Activated T-helper 1 cell treated with anti-CD3 and anti-CD28 coated beads, Interleukin-2, amount 50 U/mL, for 16 hours (primary cell): ENCODE results near the gene TMEM203.

Source experiments
- DNase-seq, 2 donors: peaks; one replicate each; pipeline ENCODE4 v3.0.0-alpha.2; 2020; ENCODE audit warnings: low read depth in 1 of 2, low spot score in 1 of 2

The TMEM203 gene

GRCh38 chr9:137219757-137220316 is 14.4 kb upstream of the TMEM203 start:
- no peak for DNase-seq

GRCh38 chr9:137218754-137219271 is 13.4 kb upstream of the TMEM203 start:
- no peak for DNase-seq

- no peak for DNase-seq
Measured at GRCh38 chr9:137218212-137218753, 12.8 kb upstream of the TMEM203 start.

GRCh38 chr9:137217276-137218211 is 12.1 kb upstream of the TMEM203 start:
- no peak for DNase-seq

GRCh38 chr9:137216188-137216965 is 10.9 kb upstream of the TMEM203 start:
- DNase-seq: no peak

- no peak for DNase-seq
Measured at GRCh38 chr9:137215196-137215986, 9.9 kb upstream of the TMEM203 start.

- no peak for DNase-seq
Measured at GRCh38 chr9:137214620-137215019, 9.2 kb upstream of the TMEM203 start.

GRCh38 chr9:137213160-137214060 is 8.0 kb upstream of the TMEM203 start:
- DNase-seq: no peak

- no peak for DNase-seq
Measured at GRCh38 chr9:137212520-137212919, 7.1 kb upstream of the TMEM203 start.

- no peak for DNase-seq
Measured at GRCh38 chr9:137211532-137211931, 6.1 kb upstream of the TMEM203 start.

- no peak for DNase-seq
Measured at GRCh38 chr9:137206602-137207001, 1.2 kb upstream of the TMEM203 start.

- no peak for DNase-seq
Measured at GRCh38 chr9:137204731-137205125, 720 bp downstream of the TMEM203 start.

- DNase-seq: no peak
Measured at GRCh38 chr9:137202966-137203365, 2.5 kb downstream of the TMEM203 start.

- no peak for DNase-seq
Measured at GRCh38 chr9:137201205-137201868, 4.1 kb downstream of the TMEM203 start.

- peak; percentile 93 to 98 for DNase-seq
Measured at GRCh38 chr9:137200311-137201204, 4.9 kb downstream of the TMEM203 start, which contains the start of gene TPRN. TPRN (minus strand) TSS chr9:137200741; CDS start chr9:137200711, 30 bp downstream.

- no peak for DNase-seq
Measured at GRCh38 chr9:137199411-137200121, 5.9 kb downstream of the TMEM203 start.

GRCh38 chr9:137198902-137199283 is 6.6 kb downstream of the TMEM203 start:
- DNase-seq: no peak
